Osteocyte (in vitro differentiated cells): ENCODE measurements around the gene CACNG4. TPM values are rescaled to one million over a fixed set of nuclear protein-coding genes. Genes with fewer than 3 reads are reported as not detected.

ENCODE experiments used
- DNase-seq: peaks from one replicate; pipeline ENCODE4 v3.0.0; 2021; ENCODE audit warnings: mixed read lengths; ENCODE audit not compliant: unreplicated experiment; ENCODE audit errors: extremely low spot score
- H3K27ac Mint-ChIP-seq: one replicate; pipeline ENCODE4 v1.8.0; 2021; ENCODE audit warnings: mild to moderate bottlenecking, mixed read lengths; ENCODE audit not compliant: unreplicated experiment
- H3K27me3 Mint-ChIP-seq: one replicate; pipeline ENCODE4 v1.8.0; 2021; ENCODE audit warnings: mixed read lengths; ENCODE audit not compliant: unreplicated experiment
- H3K36me3 Mint-ChIP-seq: one replicate; pipeline ENCODE4 v1.8.0; 2021; ENCODE audit warnings: mixed read lengths; ENCODE audit not compliant: unreplicated experiment
- H3K4me1 Mint-ChIP-seq: one replicate; pipeline ENCODE4 v1.8.0; 2021; ENCODE audit warnings: mixed read lengths; ENCODE audit not compliant: unreplicated experiment
- H3K4me3 Mint-ChIP-seq: one replicate; pipeline ENCODE4 v1.8.0; 2021; ENCODE audit warnings: mild to moderate bottlenecking, moderate library complexity, mixed read lengths; ENCODE audit not compliant: unreplicated experiment
- H3K9me3 Mint-ChIP-seq: one replicate; pipeline ENCODE4 v1.8.0; 2021; ENCODE audit warnings: mixed read lengths; ENCODE audit not compliant: unreplicated experiment
- total RNA-seq: library from RNA; stranded (reverse); gene quantifications from 2 replicates; pipeline ENCODE4 v1.2.1, GENCODE V29; 2021
- TF ChIP-seq, protein P1 (sequence below): fragments of 200-600 bp; sonication (generic); IDR thresholded peaks from 2 replicates; pipeline ENCODE4 v1.5.0; 2021; ENCODE audit warnings: antibody characterized with exemption, mild to moderate bottlenecking, moderate library complexity

Gene CACNG4
- total RNA-seq, 1 donor from 2014 or later = 5.6 TPM

DNA sequence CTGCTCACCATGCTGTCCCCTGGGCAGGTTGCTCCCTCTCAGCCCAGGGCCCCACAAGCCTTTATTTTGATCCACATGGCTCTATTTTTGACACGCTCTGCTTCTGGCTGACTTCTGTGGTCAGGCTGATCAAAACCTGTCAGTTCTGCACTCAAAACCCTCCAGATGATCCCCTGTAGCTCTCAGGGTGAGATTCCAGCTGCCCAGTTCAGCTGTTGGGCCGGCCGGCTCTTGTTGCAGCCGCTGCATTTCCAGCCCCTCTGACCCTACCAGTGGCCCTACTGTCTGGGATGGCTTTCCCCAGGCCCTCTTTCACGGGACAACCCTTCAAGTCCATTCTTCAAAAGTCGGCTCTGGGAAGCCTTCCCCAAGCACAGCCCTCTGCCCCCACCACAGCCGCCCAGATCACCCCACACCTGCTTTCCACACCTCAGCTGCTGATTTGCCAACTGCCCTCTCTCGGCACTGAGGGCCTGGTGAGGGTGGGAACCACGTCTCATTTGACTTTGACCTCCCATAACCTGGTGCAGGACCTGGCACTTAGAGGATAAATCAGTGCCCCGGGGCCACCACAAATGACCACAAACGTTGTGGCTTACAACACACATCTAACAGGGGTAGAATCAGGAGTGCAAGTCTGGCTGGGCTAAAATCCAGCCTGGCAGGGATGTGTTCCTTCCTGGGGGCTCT is 16.3 kb upstream of the CACNG4 start:
- H3K9me3 Mint-ChIP-seq = peaks cover 7% of the 10 kb centered on the region
- DNase-seq = no peak
- H3K27ac Mint-ChIP-seq = no peak overlapping the region
- TF ChIP-seq, protein P1, sequence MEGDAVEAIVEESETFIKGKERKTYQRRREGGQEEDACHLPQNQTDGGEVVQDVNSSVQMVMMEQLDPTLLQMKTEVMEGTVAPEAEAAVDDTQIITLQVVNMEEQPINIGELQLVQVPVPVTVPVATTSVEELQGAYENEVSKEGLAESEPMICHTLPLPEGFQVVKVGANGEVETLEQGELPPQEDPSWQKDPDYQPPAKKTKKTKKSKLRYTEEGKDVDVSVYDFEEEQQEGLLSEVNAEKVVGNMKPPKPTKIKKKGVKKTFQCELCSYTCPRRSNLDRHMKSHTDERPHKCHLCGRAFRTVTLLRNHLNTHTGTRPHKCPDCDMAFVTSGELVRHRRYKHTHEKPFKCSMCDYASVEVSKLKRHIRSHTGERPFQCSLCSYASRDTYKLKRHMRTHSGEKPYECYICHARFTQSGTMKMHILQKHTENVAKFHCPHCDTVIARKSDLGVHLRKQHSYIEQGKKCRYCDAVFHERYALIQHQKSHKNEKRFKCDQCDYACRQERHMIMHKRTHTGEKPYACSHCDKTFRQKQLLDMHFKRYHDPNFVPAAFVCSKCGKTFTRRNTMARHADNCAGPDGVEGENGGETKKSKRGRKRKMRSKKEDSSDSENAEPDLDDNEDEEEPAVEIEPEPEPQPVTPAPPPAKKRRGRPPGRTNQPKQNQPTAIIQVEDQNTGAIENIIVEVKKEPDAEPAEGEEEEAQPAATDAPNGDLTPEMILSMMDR = no peak
- peaks cover 2% of the 10 kb centered on the region for H3K36me3 Mint-ChIP-seq
- H3K27me3 Mint-ChIP-seq = peaks cover 3% of the 10 kb centered on the region
- H3K4me3 Mint-ChIP-seq = no peak overlapping the region
- H3K4me1 Mint-ChIP-seq = peaks cover 15% of the 10 kb centered on the region

DNA sequence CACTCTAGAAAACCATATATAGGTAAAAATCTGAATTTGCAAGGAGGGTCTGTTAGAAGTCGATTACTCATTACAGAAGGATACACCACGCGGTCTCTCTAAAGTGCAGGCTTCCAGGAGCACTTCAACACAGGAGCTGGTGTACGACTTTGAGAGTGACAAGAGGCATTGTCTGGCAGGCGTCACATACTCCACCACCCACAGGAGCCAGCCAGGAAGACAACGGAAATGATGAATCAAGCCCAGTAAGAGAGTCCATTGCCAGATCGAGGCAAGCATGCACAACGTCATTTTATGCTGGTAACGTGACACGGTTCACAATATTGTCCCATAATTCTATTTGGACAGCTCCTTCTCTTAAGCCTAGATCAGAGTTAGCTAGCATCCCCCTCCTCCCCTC is 15.0 kb upstream of the CACNG4 start:
- Mint-ChIP-seq H3K27ac (no peak overlapping the region), H3K9me3 (peaks cover 7% of the 10 kb centered on the region), H3K36me3 (peaks cover 2% of the 10 kb centered on the region), H3K27me3 (peaks cover 3% of the 10 kb centered on the region), H3K4me3 (no peak overlapping the region), H3K4me1 (peaks cover 19% of the 10 kb centered on the region)
- DNase-seq = no peak
- TF ChIP-seq, protein P1 = no peak

GRCh38 chr17:66950325-66950724 is 14.2 kb upstream of the CACNG4 start:
- TF ChIP-seq, protein P1 = no peak
- Mint-ChIP-seq H3K4me3 (no peak overlapping the region), H3K9me3 (peaks cover 7% of the 10 kb centered on the region), H3K27ac (no peak overlapping the region), H3K4me1 (peaks cover 19% of the 10 kb centered on the region), H3K36me3 (peaks cover 2% of the 10 kb centered on the region), H3K27me3 (peaks cover 3% of the 10 kb centered on the region)
- DNase-seq = no peak

GRCh38 chr17:66950886-66951604 is 13.5 kb upstream of the CACNG4 start:
- no peak overlapping the region for H3K4me3 Mint-ChIP-seq
- peaks cover 7% of the 10 kb centered on the region for H3K9me3 Mint-ChIP-seq
- H3K4me1 Mint-ChIP-seq = peaks cover 19% of the 10 kb centered on the region
- H3K36me3 Mint-ChIP-seq = peaks cover 2% of the 10 kb centered on the region
- DNase-seq = no peak
- TF ChIP-seq, protein P1 = no peak
- H3K27ac Mint-ChIP-seq = peak overlapping the region; percentile 73
- H3K27me3 Mint-ChIP-seq = no peaks in the 10 kb centered on the region

GRCh38 chr17:66951605-66951953 is 12.9 kb upstream of the CACNG4 start:
- peak overlapping the region; percentile 73 for H3K27ac Mint-ChIP-seq
- peaks cover 7% of the 10 kb centered on the region for H3K9me3 Mint-ChIP-seq
- peaks cover 2% of the 10 kb centered on the region for H3K36me3 Mint-ChIP-seq
- H3K4me1 Mint-ChIP-seq = peaks cover 19% of the 10 kb centered on the region
- DNase-seq = no peak
- no peak overlapping the region for H3K4me3 Mint-ChIP-seq
- H3K27me3 Mint-ChIP-seq = no peaks in the 10 kb centered on the region
- TF ChIP-seq, protein P1 = no peak
